ENCODE measurements around the gene XPO5.

XPO5 gene

GRCh38 chr6:43622541-43622940 lies 46.7 kb upstream of the XPO5 start:
- no peaks in the 10 kb centered on the region; the same call in 1 of the 2 replicates for H3K36me3 ChIP-seq (ENCODE audit: insufficient read depth)

GRCh38 chr6:43621836-43622180 lies 46.0 kb upstream of the XPO5 start:
- TF ChIP-seq CTCF (conservative IDR thresholded peaks at IDR 0.05; ENCODE audit: low read depth, low read length), result no peak
- Histone ChIP-seq H3K4me1 (ENCODE audit: low read depth, poor library complexity, severe bottlenecking) (peaks cover 8% of the 10 kb centered on the region), H3K4me2 (no peak overlapping the region), H3K27me3 (ENCODE audit: insufficient read depth, low read depth) (no peaks in the 10 kb centered on the region), H3K27ac (no peak overlapping the region), H3K36me3 (ENCODE audit: insufficient read depth) (no peaks in the 10 kb centered on the region; the same call in 1 of the 2 replicates), H3K4me3 (IDR thresholded peaks at IDR 0.05; ENCODE audit: insufficient read depth, low read depth, low read length) (no peak overlapping the region), H3K79me2 (ENCODE audit: insufficient read depth, low read depth) (0 out of 2 replicates have a peak, but pooled peaks cover under 1% of the 10 kb centered on the region), H2AFZ (ENCODE audit: low read depth) (no peak overlapping the region), H4K20me1 (ENCODE audit: insufficient read depth) (no peaks in the 10 kb centered on the region), H3K9ac (no peak overlapping the region)

More at GRCh38 chr6:43622541-43622940, 46.7 kb upstream of the XPO5 start:
- no peak for TF ChIP-seq CTCF (conservative IDR thresholded peaks at IDR 0.05; ENCODE audit: low read depth, low read length)
- Histone ChIP-seq H3K27me3 (ENCODE audit: insufficient read depth, low read depth) (no peaks in the 10 kb centered on the region), H3K4me2 (no peak overlapping the region), H3K4me3 (IDR thresholded peaks at IDR 0.05; ENCODE audit: insufficient read depth, low read depth, low read length) (no peak overlapping the region), H3K79me2 (ENCODE audit: insufficient read depth, low read depth) (peaks cover 5% of the 10 kb centered on the region; the same call in 1 of the 2 replicates), H2AFZ (ENCODE audit: low read depth) (no peak overlapping the region), H3K9ac (no peak overlapping the region), H4K20me1 (ENCODE audit: insufficient read depth) (no peaks in the 10 kb centered on the region), H3K4me1 (ENCODE audit: low read depth, poor library complexity, severe bottlenecking) (peaks cover 15% of the 10 kb centered on the region), H3K27ac (no peak overlapping the region)

- Histone ChIP-seq H3K9ac (no peak overlapping the region), H3K36me3 (ENCODE audit: insufficient read depth) (no peaks in the 10 kb centered on the region; the same call in 1 of the 2 replicates), H3K4me3 (IDR thresholded peaks at IDR 0.05; ENCODE audit: insufficient read depth, low read depth, low read length) (no peak overlapping the region), H3K4me1 (ENCODE audit: low read depth, poor library complexity, severe bottlenecking) (peaks cover 2% of the 10 kb centered on the region), H3K27me3 (ENCODE audit: insufficient read depth, low read depth) (no peaks in the 10 kb centered on the region), H2AFZ (ENCODE audit: low read depth) (no peak overlapping the region), H4K20me1 (ENCODE audit: insufficient read depth) (no peaks in the 10 kb centered on the region), H3K79me2 (ENCODE audit: insufficient read depth, low read depth) (no peaks in the 10 kb centered on the region), H3K4me2 (no peak overlapping the region), H3K27ac (no peak overlapping the region)
- TF ChIP-seq CTCF (conservative IDR thresholded peaks at IDR 0.05; ENCODE audit: low read depth, low read length), result no peak
Observed at GRCh38 chr6:43621078-43621835, 45.4 kb upstream of the XPO5 start.

- Histone ChIP-seq H3K27me3 (ENCODE audit: insufficient read depth, low read depth) (no peaks in the 10 kb centered on the region), H3K9ac (no peak overlapping the region), H3K4me2 (no peak overlapping the region), H4K20me1 (ENCODE audit: insufficient read depth) (no peaks in the 10 kb centered on the region), H3K27ac (no peak overlapping the region), H3K4me3 (IDR thresholded peaks at IDR 0.05; ENCODE audit: insufficient read depth, low read depth, low read length) (no peak overlapping the region), H3K36me3 (ENCODE audit: insufficient read depth) (no peaks in the 10 kb centered on the region), H3K4me1 (ENCODE audit: low read depth, poor library complexity, severe bottlenecking) (no peaks in the 10 kb centered on the region), H3K79me2 (ENCODE audit: insufficient read depth, low read depth) (no peaks in the 10 kb centered on the region), H2AFZ (ENCODE audit: low read depth) (no peak overlapping the region)
- TF ChIP-seq CTCF (conservative IDR thresholded peaks at IDR 0.05; ENCODE audit: low read depth, low read length), result no peak
Observed at GRCh38 chr6:43616725-43617472, 41.1 kb upstream of the XPO5 start.
